LNCaP clone FGC (cell line): Measurements from ENCODE around the gene GYG2.

ENCODE experiments used
- DNase-seq: peaks from one replicate; pipeline ENCODE4 v3.0.0-alpha.2; 2011; ENCODE audit warnings: low read depth
- H3K4me3 ChIP-seq: 2 replicates; pipeline ENCODE4 v1.5.1; 2011; ENCODE audit warnings: mild to moderate bottlenecking, low read depth, low read length, control low read depth
- CTCF ChIP-seq: IDR thresholded peaks from 2 replicates; pipeline ENCODE4 v1.5.1; 2012; ENCODE audit warnings: mild to moderate bottlenecking; ENCODE audit not compliant: control insufficient read depth, insufficient read depth; ENCODE audit errors: extremely low read depth

GYG2 gene

GRCh38 chrX:2819345-2820135 is 9.2 kb upstream of the GYG2 start:
- TF ChIP-seq CTCF = peak; percentile 41
- H3K4me3 ChIP-seq = no peak overlapping the region
- DNase-seq = no peak

DNA sequence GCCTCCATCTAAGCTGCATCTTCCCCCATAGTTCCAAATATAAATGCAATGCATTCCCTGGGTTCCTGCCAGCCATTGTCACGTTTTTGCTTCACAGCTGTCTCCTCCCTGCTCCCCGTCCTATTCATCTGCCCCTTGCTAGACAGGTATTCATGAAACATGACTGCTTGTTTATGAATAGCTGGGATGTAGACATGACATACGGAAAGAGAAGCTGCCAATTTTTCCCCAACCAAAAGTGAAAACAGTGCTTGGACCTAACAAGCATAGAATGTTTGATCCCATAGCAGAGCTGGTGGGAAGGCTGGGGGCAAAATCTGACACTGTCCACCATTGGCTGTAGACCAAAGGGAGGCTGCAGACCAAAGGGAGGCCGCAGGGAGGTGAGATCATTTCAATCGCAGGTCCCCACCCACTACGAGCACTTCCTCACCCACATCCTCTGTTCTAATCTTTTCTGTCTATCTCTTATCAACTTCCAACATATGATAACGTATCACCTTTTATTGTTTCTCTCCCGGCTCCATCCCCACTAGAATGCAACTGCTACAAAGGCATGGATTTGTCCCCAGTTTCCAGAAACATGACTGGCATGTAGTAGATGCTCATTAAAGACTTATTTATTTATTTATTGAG is 8.5 kb upstream of the GYG2 start:
- no peak overlapping the region for H3K4me3 ChIP-seq
- TF ChIP-seq CTCF = no peak
- no peak for DNase-seq

DNA sequence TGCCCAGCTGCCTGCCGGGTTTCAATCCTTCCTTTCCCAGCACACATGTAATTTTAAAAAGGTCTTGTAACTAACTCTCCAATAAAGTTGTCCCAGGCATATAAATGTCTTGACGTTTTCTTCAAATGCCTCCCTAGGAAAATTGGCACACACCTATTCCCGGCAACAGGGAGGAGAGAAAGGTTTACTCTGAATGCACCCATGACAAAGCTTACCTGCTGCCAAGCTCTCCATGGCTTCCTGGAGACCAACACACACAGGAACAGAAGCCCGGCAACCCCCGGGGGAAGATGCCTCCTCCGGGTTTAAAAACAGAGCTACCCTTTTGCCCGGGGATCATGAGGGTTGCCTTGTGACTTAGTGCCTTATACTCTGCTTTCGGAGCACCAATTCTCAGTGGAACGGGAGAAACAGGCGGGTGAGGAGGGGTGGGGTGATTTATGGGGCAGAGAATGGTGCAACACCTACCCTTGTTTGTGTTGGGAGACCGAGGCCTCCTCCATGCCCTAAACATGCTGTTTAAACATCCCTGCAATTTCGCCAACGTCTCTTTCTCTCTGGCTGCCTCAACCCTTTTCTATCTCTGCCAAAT is 4.8 kb upstream of the GYG2 start:
- H3K4me3 ChIP-seq = no peak overlapping the region
- no peak for TF ChIP-seq CTCF
- DNase-seq = no peak

DNA sequence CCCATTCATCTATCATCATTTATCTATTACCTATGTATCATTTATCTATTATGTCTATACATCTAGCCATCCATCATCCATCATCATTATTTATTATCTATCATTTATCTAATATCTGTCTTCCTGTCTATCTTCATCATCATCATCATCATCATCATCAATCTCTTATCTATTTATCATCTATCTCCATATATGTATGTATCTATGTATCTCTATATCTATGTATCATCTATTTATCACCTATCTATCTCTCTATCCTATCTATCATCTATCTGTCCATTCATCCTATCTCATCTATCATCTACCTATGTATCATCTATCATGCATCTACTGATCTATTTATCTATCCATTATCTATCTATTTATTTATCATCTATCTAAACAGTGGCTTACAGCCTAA is 3.8 kb upstream of the GYG2 start:
- TF ChIP-seq CTCF = no peak
- DNase-seq = no peak

DNA sequence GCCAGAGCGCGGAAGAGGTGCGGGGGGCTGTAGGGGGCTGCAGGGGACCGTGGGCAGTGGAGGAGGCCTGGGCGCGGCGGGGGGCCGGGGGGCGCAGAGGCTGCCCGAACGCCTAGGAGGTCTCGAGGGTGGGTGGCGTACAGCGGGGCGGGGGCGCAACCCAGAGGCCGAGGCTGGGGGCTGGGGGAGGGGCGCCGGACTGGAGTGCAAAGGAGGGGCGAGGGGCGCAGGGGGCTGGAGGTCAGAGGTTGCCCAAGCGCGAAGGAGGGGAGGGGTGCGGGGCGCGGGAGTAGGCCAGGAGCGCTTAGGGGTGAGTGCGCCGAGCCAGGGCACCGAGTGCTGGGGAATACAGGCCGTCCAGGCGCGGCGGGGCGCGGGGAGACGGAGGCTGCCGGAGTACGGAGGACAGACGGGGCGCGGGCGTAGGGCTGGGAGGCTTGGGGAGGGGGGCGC is 255 bp downstream of the GYG2 start:
- peak overlapping the region; percentile 48 for H3K4me3 ChIP-seq
- no peak for TF ChIP-seq CTCF
- no peak for DNase-seq

More for the DNA sequence above, 3.8 kb upstream of the GYG2 start:
- H3K4me3 ChIP-seq = no peak overlapping the region

GRCh38 chrX:2829469-2830246 is 928 bp downstream of the GYG2 start:
- H3K4me3 ChIP-seq = peak overlapping the region; percentile 48
- DNase-seq = no peak
- TF ChIP-seq CTCF = no peak
